Endothelial cell (in vitro differentiated cells): ENCODE data around the gene PACRG. TPM values are rescaled to one million over a fixed set of nuclear protein-coding genes. Genes with fewer than 3 reads are reported as not detected.

ENCODE experiments used
- DNase-seq: peaks from one replicate; pipeline ENCODE4 v3.0.0; 2021; ENCODE audit warnings: low spot score
- H3K27ac Mint-ChIP-seq: one replicate; pipeline ENCODE4 v1.8.0; 2021; ENCODE audit warnings: mixed read lengths, inconsistent platforms; ENCODE audit not compliant: unreplicated experiment
- H3K27me3 Mint-ChIP-seq: one replicate; pipeline ENCODE4 v1.8.0; 2021; ENCODE audit warnings: mild to moderate bottlenecking, moderate library complexity, mixed read lengths, inconsistent platforms; ENCODE audit not compliant: unreplicated experiment
- H3K36me3 Mint-ChIP-seq: one replicate; pipeline ENCODE4 v1.8.0; 2021; ENCODE audit warnings: mild to moderate bottlenecking, low read depth, mixed read lengths, inconsistent platforms; ENCODE audit not compliant: unreplicated experiment
- H3K4me1 Mint-ChIP-seq: one replicate; pipeline ENCODE4 v1.8.0; 2021; ENCODE audit warnings: mild to moderate bottlenecking, mixed read lengths, inconsistent platforms; ENCODE audit not compliant: unreplicated experiment
- H3K4me3 Mint-ChIP-seq: one replicate; pipeline ENCODE4 v1.8.0; 2021; ENCODE audit warnings: mild to moderate bottlenecking, mixed read lengths, inconsistent platforms; ENCODE audit not compliant: unreplicated experiment
- H3K9me3 Mint-ChIP-seq: one replicate; pipeline ENCODE4 v1.8.0; 2021; ENCODE audit warnings: mixed read lengths, inconsistent platforms; ENCODE audit not compliant: unreplicated experiment
- total RNA-seq: library from RNA; stranded (reverse); fragmentation: NEBNext Ultra II Directional; extraction: Animal tissue kit (Norgen Biotek cat#: 25700); gene quantifications from one replicate; pipeline ENCODE4 v1.2.1, GENCODE V29; 2021; ENCODE audit not compliant: unreplicated experiment
- TF ChIP-seq, protein P1 (sequence below): fragments of 200-600 bp; sonication (generic); IDR thresholded peaks from one replicate; pipeline ENCODE4 v1.5.0; 2021; ENCODE audit warnings: antibody characterized with exemption; ENCODE audit not compliant: unreplicated experiment

The PACRG gene
- total RNA-seq, 1 donor from 2014 or later = 1.1 TPM

DNA sequence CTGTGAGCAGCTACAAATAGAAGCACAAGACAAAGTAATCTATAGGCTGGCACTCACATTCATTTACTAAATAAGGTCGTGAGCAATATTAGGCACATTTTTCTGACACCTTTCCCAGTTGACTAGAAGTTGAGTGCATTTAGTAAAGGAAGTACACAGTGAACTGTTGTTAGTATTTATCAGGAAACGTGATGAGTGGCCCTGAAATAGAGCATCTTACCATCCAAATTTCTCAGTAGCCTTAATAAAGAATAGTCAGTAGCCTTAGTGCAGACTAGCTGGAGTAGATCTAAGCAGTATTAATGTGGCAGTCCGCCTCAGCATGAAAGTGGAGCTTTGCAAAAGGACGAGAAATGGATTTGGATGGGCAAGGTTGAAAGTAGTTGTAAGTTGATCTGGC is 481.2 kb downstream of the PACRG start:
- H3K27me3 Mint-ChIP-seq = no peaks in the 10 kb centered on the region
- H3K9me3 Mint-ChIP-seq = peaks cover 10% of the 10 kb centered on the region
- no peak for DNase-seq
- TF ChIP-seq, protein P1, sequence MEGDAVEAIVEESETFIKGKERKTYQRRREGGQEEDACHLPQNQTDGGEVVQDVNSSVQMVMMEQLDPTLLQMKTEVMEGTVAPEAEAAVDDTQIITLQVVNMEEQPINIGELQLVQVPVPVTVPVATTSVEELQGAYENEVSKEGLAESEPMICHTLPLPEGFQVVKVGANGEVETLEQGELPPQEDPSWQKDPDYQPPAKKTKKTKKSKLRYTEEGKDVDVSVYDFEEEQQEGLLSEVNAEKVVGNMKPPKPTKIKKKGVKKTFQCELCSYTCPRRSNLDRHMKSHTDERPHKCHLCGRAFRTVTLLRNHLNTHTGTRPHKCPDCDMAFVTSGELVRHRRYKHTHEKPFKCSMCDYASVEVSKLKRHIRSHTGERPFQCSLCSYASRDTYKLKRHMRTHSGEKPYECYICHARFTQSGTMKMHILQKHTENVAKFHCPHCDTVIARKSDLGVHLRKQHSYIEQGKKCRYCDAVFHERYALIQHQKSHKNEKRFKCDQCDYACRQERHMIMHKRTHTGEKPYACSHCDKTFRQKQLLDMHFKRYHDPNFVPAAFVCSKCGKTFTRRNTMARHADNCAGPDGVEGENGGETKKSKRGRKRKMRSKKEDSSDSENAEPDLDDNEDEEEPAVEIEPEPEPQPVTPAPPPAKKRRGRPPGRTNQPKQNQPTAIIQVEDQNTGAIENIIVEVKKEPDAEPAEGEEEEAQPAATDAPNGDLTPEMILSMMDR = no peak
- no peaks in the 10 kb centered on the region for H3K4me1 Mint-ChIP-seq
- H3K4me3 Mint-ChIP-seq = no peak overlapping the region
- H3K27ac Mint-ChIP-seq = no peak overlapping the region
- no peaks in the 10 kb centered on the region for H3K36me3 Mint-ChIP-seq

DNA sequence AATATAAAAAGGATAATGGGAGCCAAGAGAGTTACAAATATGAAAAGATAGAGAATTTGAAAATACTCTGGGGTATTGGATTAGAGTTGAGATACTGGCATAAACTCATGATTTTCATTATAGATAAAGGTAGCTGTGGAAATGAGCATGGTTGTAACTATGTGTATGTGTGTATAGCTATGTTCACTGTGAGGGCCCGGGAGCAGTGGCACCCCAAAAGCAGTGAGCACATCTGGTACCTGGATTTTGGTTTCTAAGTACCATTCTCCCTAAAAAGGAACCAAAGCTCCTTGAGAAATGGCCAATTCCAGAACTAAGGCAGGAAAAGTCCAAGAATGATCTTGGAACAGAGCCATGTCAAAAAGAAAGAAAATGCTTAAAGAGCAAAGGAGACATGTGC is 484.3 kb downstream of the PACRG start:
- no peaks in the 10 kb centered on the region for H3K36me3 Mint-ChIP-seq
- TF ChIP-seq, protein P1 = no peak
- no peak for DNase-seq
- peaks cover 6% of the 10 kb centered on the region for H3K9me3 Mint-ChIP-seq
- no peak overlapping the region for H3K4me3 Mint-ChIP-seq
- H3K27me3 Mint-ChIP-seq = no peaks in the 10 kb centered on the region
- H3K4me1 Mint-ChIP-seq = no peaks in the 10 kb centered on the region
- H3K27ac Mint-ChIP-seq = no peak overlapping the region

DNA sequence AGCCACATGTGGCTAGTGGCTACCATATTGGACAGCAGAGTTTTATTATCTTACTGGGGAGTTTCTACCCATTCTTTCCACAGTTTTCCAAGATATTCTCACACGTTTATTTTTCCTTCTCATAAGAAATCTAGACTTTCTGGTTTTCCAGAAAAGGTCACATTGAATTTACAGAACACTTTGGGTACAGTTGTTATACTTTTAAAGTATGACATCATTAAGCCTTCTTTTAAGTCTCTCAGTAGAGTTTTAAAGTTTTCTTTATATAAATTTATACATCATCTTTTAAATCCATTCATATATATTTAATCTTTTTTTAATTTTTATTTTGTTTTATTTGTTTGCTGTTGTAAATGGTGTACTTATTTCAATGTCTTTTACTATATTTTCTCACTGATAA is 486.5 kb downstream of the PACRG start:
- Mint-ChIP-seq H3K4me3 (no peak overlapping the region), H3K4me1 (no peaks in the 10 kb centered on the region), H3K9me3 (peaks cover 6% of the 10 kb centered on the region), H3K36me3 (no peaks in the 10 kb centered on the region), H3K27me3 (no peaks in the 10 kb centered on the region), H3K27ac (no peak overlapping the region)
- DNase-seq = no peak
- TF ChIP-seq, protein P1 = no peak

DNA sequence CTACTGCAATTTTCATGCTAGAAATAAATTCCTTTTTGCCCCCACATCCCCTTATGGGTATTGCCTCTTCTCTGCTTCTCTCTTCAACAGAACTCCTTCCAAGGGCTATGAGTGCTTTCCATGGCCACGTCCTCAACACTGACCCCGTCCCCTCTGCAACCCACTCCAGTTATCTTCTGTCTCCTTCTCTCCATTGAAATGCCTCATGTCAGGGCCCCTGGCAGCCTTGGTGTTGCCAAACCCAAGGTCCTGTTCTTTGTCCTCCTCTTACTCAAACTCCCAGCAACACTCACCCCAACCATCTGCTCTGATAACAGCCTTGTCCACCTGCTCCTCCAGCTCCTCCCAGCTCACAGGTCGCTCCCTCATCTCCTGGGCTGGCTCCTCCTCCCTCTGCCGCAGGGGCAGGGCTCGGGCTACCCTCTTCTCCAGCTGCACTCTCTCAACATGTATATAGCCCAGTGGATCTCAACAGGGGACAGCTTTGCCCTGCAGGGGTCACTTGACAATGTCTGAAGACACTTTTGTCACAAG is 490.7 kb downstream of the PACRG start:
- no peaks in the 10 kb centered on the region for H3K27me3 Mint-ChIP-seq
- TF ChIP-seq, protein P1 = no peak
- H3K4me3 Mint-ChIP-seq = no peak overlapping the region
- H3K4me1 Mint-ChIP-seq = peaks cover 8% of the 10 kb centered on the region
- no peaks in the 10 kb centered on the region for H3K36me3 Mint-ChIP-seq
- H3K9me3 Mint-ChIP-seq = no peaks in the 10 kb centered on the region
- no peak for DNase-seq
- no peak overlapping the region for H3K27ac Mint-ChIP-seq

DNA sequence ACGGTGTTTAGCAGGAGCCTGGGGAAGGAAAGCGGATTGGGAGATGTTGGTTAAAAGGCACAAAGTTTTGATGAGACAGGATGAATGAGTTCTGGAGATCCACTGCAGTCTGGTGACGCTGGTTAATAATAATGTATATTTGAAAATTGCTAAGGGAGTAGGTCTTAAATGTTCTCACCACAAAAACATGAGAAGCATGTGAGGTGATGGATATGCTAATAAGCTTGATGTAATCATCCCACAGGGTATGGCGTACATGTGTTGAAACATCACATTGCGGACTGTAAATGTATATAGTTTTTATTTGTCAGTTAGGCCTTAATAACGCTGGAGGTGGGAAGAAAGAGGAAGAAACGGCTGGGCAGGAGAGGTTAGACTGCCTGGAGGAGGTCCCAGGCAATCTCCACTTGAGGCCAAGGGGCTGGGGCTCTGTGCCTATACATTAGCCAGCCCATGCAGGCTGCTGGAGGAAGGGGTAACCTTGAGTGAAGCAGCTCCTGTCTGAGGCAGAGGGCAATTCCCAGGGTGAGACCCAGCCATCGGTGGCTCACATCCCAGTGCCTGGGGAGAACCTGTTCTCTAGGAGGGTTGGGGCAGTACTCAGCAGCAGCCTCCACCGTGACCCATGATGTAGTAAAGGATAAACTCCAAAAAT is 498.5 kb downstream of the PACRG start:
- Mint-ChIP-seq H3K4me3 (no peak overlapping the region), H3K9me3 (no peaks in the 10 kb centered on the region), H3K27me3 (peaks cover 4% of the 10 kb centered on the region), H3K36me3 (no peaks in the 10 kb centered on the region), H3K4me1 (peaks cover 4% of the 10 kb centered on the region), H3K27ac (no peak overlapping the region)
- no peak for DNase-seq
- TF ChIP-seq, protein P1 = no peak
